Central memory CD8-positive, alpha-beta T cell (primary cell): ENCODE measurements around the gene ILK.

ENCODE experiments used
- ATAC-seq: fragments of 150-1000 bp; cut with Tn5 transposase; replicated peaks from 2 replicates; pipeline ENCODE4 v1.10.0; 2022; ENCODE audit warnings: mild to moderate bottlenecking, moderate FRiP score, moderate number of reproducible peaks; ENCODE audit not compliant: poor library complexity, severe bottlenecking; ENCODE audit errors: extremely low read depth
- DNase-seq, 2 donors: peaks; one replicate each; pipeline ENCODE4 v3.0.0; 2021; ENCODE audit warnings: low spot score in 2 of 2
- H3K27ac Mint-ChIP-seq: one replicate; pipeline ENCODE4 v1.8.0; 2022; ENCODE audit warnings: low read depth, mild to moderate bottlenecking, moderate library complexity, mixed read lengths
- H3K27me3 Mint-ChIP-seq: one replicate; pipeline ENCODE4 v1.8.0; 2022; ENCODE audit warnings: mixed read lengths
- H3K36me3 Mint-ChIP-seq: one replicate; pipeline ENCODE4 v1.8.0; 2022; ENCODE audit warnings: mild to moderate bottlenecking, moderate library complexity, mixed read lengths; ENCODE audit not compliant: insufficient read depth
- H3K4me1 Mint-ChIP-seq: one replicate; pipeline ENCODE4 v1.8.0; 2022; ENCODE audit warnings: mixed read lengths
- H3K4me3 Mint-ChIP-seq: one replicate; pipeline ENCODE4 v1.8.0; 2022; ENCODE audit warnings: mild to moderate bottlenecking, moderate library complexity, mixed read lengths
- H3K9me3 Mint-ChIP-seq: one replicate; pipeline ENCODE4 v1.8.0; 2022; ENCODE audit warnings: mixed read lengths

Gene ILK

DNA sequence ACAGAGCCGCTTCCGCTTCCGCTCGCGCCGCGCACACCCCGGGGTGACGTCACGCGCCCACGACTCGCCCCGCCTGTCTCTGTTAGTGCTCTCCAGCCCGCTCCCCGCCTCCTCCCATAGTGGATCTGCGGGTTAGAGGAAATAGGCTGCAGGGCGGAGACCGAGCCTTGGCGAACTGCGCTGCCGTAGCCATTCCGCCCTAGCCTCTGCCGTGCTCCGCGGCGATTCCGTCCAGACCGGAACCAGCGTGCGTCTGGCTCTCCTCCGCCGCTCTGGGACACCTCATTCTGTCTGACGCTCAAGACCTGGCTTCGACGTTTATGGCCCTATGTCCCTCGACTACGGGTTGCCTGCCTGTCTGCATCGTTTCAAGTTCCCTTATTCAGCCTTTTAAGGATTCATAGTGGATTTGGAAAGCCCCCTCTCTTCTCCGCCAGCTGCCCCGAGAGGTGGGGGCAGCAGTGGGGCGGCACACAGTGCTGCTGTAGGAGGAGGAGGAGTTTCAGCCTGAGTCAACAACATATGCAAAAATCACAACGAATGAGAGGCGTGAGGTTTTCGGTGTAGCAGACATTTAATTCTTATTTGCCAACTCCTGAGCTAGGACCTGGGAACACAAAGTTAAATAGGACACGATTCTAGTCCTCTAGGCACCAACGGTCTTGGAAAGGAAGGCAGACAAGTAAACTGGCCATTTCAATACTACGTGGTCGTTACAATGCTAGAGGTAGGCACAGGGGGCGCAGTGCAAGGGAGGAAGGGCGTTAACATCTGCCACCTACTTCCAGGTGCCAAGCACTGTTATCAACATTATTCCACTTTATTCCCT is 8.9 kb downstream of the ILK start, which contains the start of gene TAF10:
Gene TAF10 (minus strand): TSS at position 4 of the 829 bp plus-strand sequence. CDS start 27 bp downstream, outside the sequence.
- DNase-seq (peak; percentile 91), ATAC-seq (peak; percentile 88)
- H3K27me3 Mint-ChIP-seq: no peaks in the 10 kb centered on the region
- peaks cover 24% of the 10 kb centered on the region for H3K4me1 Mint-ChIP-seq
- no peaks in the 10 kb centered on the region for H3K9me3 Mint-ChIP-seq
- no peak within 1 kb of the TSS for H3K4me3 Mint-ChIP-seq
- H3K27ac Mint-ChIP-seq: no peak within 1 kb of the TSS
- H3K36me3 Mint-ChIP-seq: peaks cover 29% of the 10 kb centered on the region

DNA sequence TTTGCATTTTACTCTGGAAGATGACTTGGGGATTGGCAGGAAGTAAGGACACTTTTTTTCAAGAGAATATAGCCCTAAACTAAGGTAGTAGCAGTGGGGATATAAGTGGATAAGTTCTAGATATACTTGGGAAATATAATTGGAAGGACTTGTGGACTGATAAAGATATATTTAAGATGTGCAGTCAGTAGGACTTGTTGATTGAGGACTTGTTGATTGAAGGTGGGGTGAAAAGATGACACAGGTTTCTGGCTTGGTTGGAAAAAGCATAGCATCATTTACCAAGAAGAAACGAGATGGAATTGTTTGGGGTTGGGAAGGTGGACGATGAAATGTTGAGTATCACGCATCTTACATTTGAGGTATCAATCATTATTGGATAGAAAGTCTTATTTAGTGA is 9.9 kb downstream of the ILK start:
- DNase-seq (no peak), ATAC-seq (no peak)
- no peaks in the 10 kb centered on the region for H3K27me3 Mint-ChIP-seq
- H3K36me3 Mint-ChIP-seq: peaks cover 28% of the 10 kb centered on the region
- H3K9me3 Mint-ChIP-seq: no peaks in the 10 kb centered on the region
- H3K4me1 Mint-ChIP-seq: peaks cover 21% of the 10 kb centered on the region
- H3K27ac Mint-ChIP-seq: no peak overlapping the region
- H3K4me3 Mint-ChIP-seq: no peak overlapping the region

DNA sequence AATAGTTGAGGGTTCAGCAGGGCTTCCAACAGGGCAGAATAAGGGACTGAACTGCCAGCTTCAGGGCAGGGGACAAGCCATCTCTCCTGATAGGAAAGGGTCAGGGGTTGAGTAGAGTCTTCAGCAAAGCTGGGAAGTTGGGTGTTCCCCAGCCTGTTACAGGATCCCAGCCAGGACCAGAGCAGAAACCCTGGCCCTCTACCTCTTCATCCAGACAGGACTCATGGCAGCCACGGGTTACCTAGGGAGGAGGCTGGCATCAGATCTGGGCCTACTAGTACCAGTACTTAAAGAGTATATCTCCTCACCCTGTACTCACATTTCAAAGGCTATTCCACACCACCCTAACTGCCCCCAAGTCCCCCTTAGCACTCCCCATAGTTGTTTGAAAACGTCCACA is 10.9 kb downstream of the ILK start:
- H3K36me3 Mint-ChIP-seq: peaks cover 19% of the 10 kb centered on the region
- no peak overlapping the region for H3K4me3 Mint-ChIP-seq
- H3K27ac Mint-ChIP-seq: no peak overlapping the region
- no peaks in the 10 kb centered on the region for H3K9me3 Mint-ChIP-seq
- no peaks in the 10 kb centered on the region for H3K27me3 Mint-ChIP-seq
- DNase-seq (no peak), ATAC-seq (no peak)
- peaks cover 21% of the 10 kb centered on the region for H3K4me1 Mint-ChIP-seq

DNA sequence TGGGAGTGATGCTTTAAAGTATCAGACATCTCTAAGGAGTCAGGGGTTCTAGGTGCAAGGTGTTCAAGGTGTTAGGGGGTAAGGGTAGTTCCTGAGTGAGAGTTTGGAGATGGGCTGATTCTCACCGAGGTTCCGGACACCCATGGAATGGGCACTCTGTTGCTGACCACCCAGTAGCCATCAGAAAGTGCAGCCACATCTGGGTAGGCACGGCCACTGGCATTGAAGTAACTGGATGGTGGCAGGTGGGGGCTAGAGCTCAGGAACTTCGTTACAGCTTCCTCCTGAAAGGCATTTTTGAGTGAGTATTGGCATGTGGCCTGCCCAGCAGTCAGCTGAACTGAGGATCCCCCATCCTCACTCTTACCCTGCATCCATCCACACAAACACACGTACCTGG is 11.5 kb downstream of the ILK start:
- peaks cover 13% of the 10 kb centered on the region for H3K36me3 Mint-ChIP-seq
- ATAC-seq (no peak), DNase-seq (no peak)
- H3K9me3 Mint-ChIP-seq: no peaks in the 10 kb centered on the region
- H3K27me3 Mint-ChIP-seq: no peaks in the 10 kb centered on the region
- no peak overlapping the region for H3K27ac Mint-ChIP-seq
- H3K4me3 Mint-ChIP-seq: no peak overlapping the region
- H3K4me1 Mint-ChIP-seq: peaks cover 21% of the 10 kb centered on the region

DNA sequence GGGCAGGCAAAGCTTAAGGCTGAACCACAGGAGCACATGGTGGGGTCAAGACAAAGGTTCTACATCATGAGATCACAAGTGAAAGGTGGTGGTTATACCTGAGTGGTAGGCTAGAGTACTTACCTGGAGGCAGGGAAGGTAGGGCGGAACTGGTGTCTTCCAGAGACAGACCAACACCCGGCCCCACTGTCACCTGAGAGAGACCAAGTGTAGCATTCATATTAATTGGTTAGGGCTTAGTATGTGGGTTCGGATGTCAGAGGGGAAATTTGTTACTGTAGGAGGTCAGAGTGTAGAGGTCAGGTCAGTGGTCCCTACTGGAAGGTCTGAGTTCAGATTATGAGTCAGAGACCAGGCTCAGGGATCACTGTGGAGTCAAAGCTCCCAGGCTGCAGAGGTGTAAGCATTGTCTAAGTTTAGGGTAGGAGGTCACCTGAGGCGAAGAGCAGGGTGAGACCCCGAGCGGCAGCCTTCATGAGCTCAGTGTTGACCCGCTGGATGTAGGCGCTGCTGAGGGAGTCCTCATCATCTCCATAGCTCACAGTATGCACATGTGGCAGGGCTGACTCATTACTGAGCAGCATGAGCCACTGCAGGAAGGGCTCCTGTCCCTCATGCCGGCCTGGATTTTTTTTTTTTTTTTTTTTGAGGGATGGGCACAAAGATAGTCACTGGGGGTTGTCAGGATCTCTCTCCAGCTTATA is 12.5 kb downstream of the ILK start:
- Mint-ChIP-seq H3K9me3 (no peaks in the 10 kb centered on the region), H3K4me3 (peak overlapping the region; percentile 9), H3K27ac (no peak overlapping the region), H3K36me3 (peaks cover 9% of the 10 kb centered on the region), H3K27me3 (no peaks in the 10 kb centered on the region), H3K4me1 (peaks cover 18% of the 10 kb centered on the region)
- no peak for DNase-seq
- no peak for ATAC-seq

DNA sequence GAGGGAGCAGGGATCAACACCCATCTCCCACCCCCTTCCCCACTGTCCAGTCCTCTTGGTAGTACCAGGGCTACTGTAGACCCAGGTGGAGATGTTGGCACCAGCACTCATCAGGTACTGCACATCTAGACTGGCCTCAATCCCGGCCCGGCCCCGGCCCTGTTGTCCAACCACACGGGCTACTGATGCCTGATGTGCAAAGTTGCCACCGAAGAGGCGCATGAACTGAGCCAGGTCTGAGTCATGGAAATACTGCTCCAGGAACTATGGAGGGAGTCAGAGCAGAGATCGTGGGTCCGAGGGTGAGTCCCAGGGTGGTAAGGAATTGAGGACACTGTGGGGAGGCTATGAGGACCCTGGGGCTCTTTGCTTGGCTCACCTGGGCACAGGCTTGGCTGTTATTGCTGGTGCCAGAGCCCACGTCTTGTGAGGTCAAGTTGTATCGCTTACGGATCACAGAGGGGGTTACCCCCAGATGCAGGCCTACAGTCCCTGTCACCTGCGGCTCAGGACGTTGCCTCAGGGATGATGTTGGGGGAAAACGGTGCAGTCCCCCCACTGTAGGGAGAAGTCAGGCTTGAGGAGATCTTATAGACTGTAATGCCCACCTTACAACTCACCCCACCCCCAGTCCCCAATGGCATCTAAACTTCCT is 13.1 kb downstream of the ILK start:
- no peak overlapping the region for H3K27ac Mint-ChIP-seq
- peaks cover 13% of the 10 kb centered on the region for H3K4me1 Mint-ChIP-seq
- DNase-seq: no peak
- no peaks in the 10 kb centered on the region for H3K9me3 Mint-ChIP-seq
- ATAC-seq: no peak
- peak overlapping the region; percentile 41 for H3K4me3 Mint-ChIP-seq
- H3K36me3 Mint-ChIP-seq: peaks cover 7% of the 10 kb centered on the region
- no peaks in the 10 kb centered on the region for H3K27me3 Mint-ChIP-seq

DNA sequence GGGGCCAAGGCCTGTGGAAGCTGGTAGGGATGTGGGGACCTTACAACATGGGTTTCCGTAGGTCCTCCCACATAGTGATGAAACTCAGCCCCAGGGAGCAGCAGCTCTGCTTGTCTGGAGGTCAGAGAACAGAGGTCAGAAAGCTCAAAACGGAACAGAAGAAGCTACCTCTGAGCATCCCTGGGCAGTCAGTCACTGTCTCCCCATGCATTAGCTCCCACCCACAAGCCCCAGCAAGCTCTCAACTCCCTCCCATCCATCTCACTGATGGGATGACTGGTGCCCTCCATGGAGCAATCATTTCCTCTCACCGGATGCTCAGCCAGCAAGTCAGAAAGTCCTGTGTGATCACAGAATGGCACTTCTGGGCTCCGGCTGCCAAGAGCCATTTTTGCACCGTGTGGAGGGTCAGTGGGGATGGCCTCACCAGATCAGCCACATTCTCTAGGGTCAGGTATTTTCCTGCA is 13.8 kb downstream of the ILK start:
- Mint-ChIP-seq H3K36me3 (peaks cover 8% of the 10 kb centered on the region), H3K27me3 (no peaks in the 10 kb centered on the region), H3K9me3 (no peaks in the 10 kb centered on the region), H3K4me3 (no peak overlapping the region), H3K27ac (no peak overlapping the region), H3K4me1 (peaks cover 13% of the 10 kb centered on the region)
- ATAC-seq (no peak), DNase-seq (no peak)

DNA sequence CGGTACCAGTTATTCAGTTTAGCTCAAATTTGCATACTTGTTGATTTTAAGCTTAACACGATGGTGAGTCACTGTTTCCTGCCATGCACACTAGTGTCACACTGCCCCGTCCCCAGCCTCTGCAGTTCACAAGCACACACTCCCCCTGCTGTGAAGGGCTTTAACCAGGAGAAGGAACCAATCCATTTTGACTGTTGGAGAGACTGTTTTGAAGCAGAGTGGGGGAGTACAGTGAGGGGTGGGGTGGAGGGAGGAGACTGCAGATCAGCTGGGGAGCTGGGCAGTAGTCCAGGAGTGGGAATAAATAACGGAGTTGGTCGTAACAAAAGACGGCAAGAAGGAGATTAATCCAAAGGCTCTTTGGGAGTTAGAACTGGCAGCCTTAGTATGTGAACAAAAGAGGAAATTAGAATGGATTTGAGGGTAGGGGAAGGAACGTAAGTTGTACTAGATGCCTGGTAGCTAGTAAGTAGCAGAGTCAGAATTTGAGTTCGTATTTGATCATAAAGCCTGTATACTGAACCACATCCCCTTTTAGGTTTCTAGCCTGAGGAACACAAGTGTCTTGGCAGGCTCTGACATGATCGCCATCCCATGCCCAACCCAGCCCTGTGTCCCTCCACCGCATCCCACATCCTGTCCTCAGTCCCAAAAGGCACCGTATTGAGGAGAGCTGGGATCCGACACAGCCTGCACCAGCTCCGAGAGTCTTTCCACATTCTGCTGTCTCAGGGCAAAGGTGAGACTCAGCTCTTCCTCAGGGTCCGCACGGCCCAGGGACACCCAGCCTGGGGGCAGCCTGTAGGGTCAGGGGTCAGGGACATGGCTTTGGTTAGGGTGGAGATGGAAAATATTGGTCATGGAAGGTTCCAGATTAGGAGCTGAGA is 14.8 kb downstream of the ILK start:
- Mint-ChIP-seq H3K9me3 (no peaks in the 10 kb centered on the region), H3K4me1 (peaks cover 13% of the 10 kb centered on the region), H3K27ac (no peak overlapping the region), H3K4me3 (no peak overlapping the region), H3K36me3 (peaks cover 8% of the 10 kb centered on the region), H3K27me3 (no peaks in the 10 kb centered on the region)
- DNase-seq: peak in 1 of 2 donors; percentile 44
- peak; percentile 68 for ATAC-seq

DNA sequence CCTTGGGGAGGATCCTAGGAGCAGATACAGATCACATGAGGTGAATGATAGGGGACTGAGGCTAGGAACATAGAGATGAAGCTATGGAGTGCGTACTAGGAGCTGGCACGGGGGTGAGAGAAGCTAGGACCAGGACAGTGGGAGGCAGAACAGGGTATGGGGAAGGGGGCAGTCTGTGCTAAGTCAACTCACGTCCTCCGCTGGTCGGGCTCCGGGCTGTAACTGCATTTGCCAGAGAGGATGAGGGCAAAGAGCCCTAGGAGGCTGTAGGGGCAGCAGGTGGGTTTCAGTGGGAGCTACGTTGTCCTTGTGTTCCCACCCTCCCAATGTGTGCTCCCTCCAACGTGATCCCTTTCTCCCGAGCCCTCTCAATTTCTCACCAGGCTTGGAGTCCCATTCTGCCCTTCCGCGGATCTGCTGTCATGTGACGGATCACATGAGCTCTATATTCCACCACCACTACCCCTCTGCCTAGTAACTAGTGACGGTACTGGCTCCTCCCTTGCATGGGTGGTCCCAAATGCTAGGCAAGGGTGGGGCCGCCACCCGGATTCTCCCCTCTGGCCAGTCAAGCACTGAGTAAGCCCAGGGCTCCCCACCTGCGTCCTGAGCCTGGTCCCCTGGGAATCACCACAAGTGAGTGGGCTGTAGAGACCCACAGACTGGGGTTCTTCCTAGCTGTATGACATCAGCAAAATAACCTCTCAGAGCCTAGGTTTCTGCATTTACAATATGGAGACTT is 15.6 kb downstream of the ILK start, which contains the start of gene TPP1:
Gene TPP1 (minus strand): TSS at position 419 of the 742 bp plus-strand sequence. CDS start 22 bp downstream, at position 397.
- peaks cover 13% of the 10 kb centered on the region for H3K4me1 Mint-ChIP-seq
- peaks cover 8% of the 10 kb centered on the region for H3K36me3 Mint-ChIP-seq
- DNase-seq (peak; percentile 88 to 90), ATAC-seq (peak; percentile 95)
- H3K27me3 Mint-ChIP-seq: no peaks in the 10 kb centered on the region
- no peak within 1 kb of the TSS for H3K27ac Mint-ChIP-seq
- H3K4me3 Mint-ChIP-seq: no peak within 1 kb of the TSS
- no peaks in the 10 kb centered on the region for H3K9me3 Mint-ChIP-seq

DNA sequence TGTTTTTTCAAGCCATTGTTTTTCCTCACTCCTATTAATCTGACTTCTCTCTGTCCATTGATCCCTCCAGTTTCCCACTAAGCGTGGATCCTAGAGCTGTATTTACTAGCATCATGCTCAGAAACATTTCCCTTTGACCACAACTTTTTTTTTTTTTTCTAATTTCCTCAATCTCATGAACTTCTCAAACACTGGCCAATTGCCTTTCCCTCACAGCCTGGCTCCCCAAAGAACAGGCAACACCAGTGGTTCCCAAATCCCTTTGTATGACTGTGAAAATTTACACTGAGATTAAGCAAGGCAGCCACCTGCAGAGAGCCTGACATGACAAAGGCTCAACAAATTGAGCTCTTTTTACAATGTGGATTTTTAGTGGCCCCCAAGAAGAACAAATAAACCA is 17.1 kb downstream of the ILK start:
- Mint-ChIP-seq H3K4me1 (peaks cover 10% of the 10 kb centered on the region), H3K4me3 (no peak overlapping the region), H3K27me3 (no peaks in the 10 kb centered on the region), H3K9me3 (no peaks in the 10 kb centered on the region), H3K27ac (no peak overlapping the region), H3K36me3 (peaks cover 7% of the 10 kb centered on the region)
- DNase-seq: no peak
- ATAC-seq: no peak

DNA sequence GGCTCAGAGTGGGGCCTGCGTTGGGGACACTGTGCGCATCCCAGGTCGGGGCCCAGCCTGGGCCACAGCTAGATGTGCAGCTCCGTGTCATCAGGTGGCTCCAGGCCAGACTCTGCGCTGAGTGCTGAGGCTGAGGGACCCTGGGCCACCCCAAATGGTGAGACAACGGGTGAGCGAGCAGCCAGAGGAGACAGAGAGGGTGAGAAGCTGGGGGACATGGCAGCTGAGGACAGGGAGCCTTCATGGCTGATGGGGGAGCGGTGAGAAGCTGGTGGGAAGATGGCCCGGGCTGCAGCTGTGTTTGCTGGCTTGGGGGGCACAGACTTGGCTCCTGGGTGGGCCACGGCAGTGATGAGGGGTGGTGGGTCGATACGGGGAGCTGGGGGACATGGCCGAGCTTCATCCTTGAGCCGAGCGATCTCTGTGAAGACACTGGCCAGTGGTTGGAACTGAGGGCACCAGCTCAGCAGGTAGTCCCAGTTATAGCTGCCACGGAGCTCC is 18.2 kb downstream of the ILK start:
- Mint-ChIP-seq H3K36me3 (peaks cover 4% of the 10 kb centered on the region), H3K4me1 (no peaks in the 10 kb centered on the region), H3K4me3 (no peak overlapping the region), H3K27ac (peak overlapping the region; percentile 76), H3K27me3 (no peaks in the 10 kb centered on the region), H3K9me3 (no peaks in the 10 kb centered on the region)
- ATAC-seq (no peak), DNase-seq (no peak)
